Epithelial cell of esophagus (primary cell): Measurements from ENCODE around the gene TRAPPC12.

Experiments used
- DNase-seq: peaks from one replicate; pipeline ENCODE4 v3.0.0; 2010; ENCODE audit warnings: low read depth
- H3K4me3 ChIP-seq: 2 replicates; pipeline ENCODE4 v1.5.1; 2011; ENCODE audit warnings: mild to moderate bottlenecking, low read length, control low read depth
- CTCF ChIP-seq: IDR thresholded peaks from 2 replicates; pipeline ENCODE4 v1.5.1; 2011; ENCODE audit warnings: low read depth, mild to moderate bottlenecking, low read length, control low read depth, inconsistent platforms; ENCODE audit not compliant: insufficient read depth; ENCODE audit errors: missing control alignments

The TRAPPC12 gene

GRCh38 chr2:3523551-3524041 is 144.1 kb downstream of the TRAPPC12 start:
- peak; percentile 11 for DNase-seq
- TF ChIP-seq CTCF: no peak
- no peak overlapping the region for H3K4me3 ChIP-seq

GRCh38 chr2:3526871-3527270 is 147.4 kb downstream of the TRAPPC12 start:
- no peak for DNase-seq
- no peak for TF ChIP-seq CTCF
- no peak overlapping the region for H3K4me3 ChIP-seq

- DNase-seq: no peak
- no peak for TF ChIP-seq CTCF
- no peak overlapping the region for H3K4me3 ChIP-seq
These were observed 148.6 kb downstream of the TRAPPC12 start for GRCh38 chr2:3527886-3528785.
